ENCODE measurements around the gene HMCN2.

HMCN2 gene

GRCh38 chr9:130478736-130479575, 213.4 kb downstream of the HMCN2 start:
- no peak for DNase-seq

GRCh38 chr9:130479587-130479986, 214.0 kb downstream of the HMCN2 start:
- no peak for DNase-seq

- DNase-seq: no peak
These were observed 215.1 kb downstream of the HMCN2 start for GRCh38 chr9:130480673-130481072.

- no peak for DNase-seq
These were observed 216.9 kb downstream of the HMCN2 start for GRCh38 chr9:130482463-130482862.

- DNase-seq: no peak
These were observed 217.9 kb downstream of the HMCN2 start for GRCh38 chr9:130483371-130483971.

Measured in NK-92 treated with Interleukin-12 subunit alpha and Interleukin-12 subunit beta, amount 100 ng/mL, for 24 hours (cell line).